ENCODE results near the gene PTPRT.

Gene PTPRT

DNA sequence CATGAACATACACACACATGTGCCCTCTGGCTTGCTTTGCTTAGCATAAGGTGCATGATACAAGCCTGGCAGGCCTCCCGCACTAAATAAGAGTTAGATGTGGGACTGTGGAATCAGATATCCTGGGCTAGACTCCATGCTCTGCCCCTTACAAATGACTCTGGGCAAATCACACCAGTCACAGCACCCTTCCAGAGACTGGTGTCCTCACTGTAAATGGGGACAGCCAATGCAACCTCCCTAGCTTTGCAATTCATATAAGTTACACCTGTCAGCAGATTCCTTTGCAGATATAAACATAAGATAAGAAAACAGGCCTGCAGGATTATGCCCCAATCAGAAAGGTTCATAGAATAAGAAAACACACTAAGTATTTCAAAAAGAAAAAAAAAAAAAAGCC, 174.1 kb downstream of the PTPRT start:
- H3K4me3 Mint-ChIP-seq = no peak overlapping the region
- H3K4me1 Mint-ChIP-seq = no peaks in the 10 kb centered on the region
- no peaks in the 10 kb centered on the region for H3K36me3 Mint-ChIP-seq
- H3K9me3 Mint-ChIP-seq = peaks cover 3% of the 10 kb centered on the region
- peaks cover 4% of the 10 kb centered on the region for H3K27me3 Mint-ChIP-seq
- ATAC-seq (ENCODE audit: low read depth) = no peak
- no peak for DNase-seq (ENCODE audit: low spot score in 2 of 2)
- no peak overlapping the region for H3K27ac Mint-ChIP-seq

DNA sequence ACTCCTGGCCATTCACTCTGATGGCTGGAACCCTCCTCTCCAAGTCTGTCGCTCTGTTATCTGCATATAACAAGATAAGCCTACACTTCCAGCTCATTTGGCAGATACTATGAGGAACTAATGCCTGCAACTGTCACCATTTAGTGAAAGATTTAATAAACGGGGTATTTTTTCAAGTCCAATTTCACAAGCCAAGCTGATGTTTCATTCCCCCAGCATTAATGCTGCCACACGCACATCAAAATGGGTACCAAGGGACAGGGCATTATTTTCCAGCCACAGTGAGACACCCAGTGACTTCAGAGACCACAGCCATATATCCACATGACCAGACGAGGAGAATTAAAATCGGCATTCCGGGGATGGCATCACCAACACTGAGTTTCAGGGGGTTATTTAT, 175.5 kb downstream of the PTPRT start:
- Mint-ChIP-seq H3K9me3 (peaks cover 7% of the 10 kb centered on the region), H3K27ac (no peak overlapping the region), H3K27me3 (peaks cover 4% of the 10 kb centered on the region), H3K36me3 (no peaks in the 10 kb centered on the region), H3K4me1 (no peaks in the 10 kb centered on the region), H3K4me3 (no peak overlapping the region)
- ATAC-seq (ENCODE audit: low read depth) (no peak), DNase-seq (ENCODE audit: low spot score in 2 of 2) (no peak)

DNA sequence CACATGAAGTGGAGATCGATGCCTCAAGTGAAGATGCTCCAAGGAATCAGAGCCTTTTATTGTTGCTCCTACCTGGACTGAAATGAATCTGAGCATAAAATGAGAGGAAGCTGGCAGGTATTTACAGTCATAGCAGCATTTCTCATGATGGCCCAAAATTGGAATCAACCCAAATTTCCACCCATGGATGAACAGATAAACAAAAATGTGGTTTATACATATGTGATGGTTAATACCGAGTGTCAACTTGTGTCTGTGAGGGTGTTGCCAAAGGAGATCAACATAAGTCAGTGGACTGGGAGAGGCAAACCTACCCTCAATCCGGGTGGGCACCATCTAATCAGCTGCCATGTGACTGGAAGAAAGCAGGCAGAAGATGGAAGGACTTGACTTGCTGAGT, 178.2 kb downstream of the PTPRT start:
- H3K27ac Mint-ChIP-seq = no peak overlapping the region
- ATAC-seq (ENCODE audit: low read depth) (no peak), DNase-seq (ENCODE audit: low spot score in 2 of 2) (no peak)
- H3K27me3 Mint-ChIP-seq = no peaks in the 10 kb centered on the region
- H3K36me3 Mint-ChIP-seq = no peaks in the 10 kb centered on the region
- H3K9me3 Mint-ChIP-seq = peaks cover 4% of the 10 kb centered on the region
- H3K4me3 Mint-ChIP-seq = no peak overlapping the region
- no peaks in the 10 kb centered on the region for H3K4me1 Mint-ChIP-seq

DNA sequence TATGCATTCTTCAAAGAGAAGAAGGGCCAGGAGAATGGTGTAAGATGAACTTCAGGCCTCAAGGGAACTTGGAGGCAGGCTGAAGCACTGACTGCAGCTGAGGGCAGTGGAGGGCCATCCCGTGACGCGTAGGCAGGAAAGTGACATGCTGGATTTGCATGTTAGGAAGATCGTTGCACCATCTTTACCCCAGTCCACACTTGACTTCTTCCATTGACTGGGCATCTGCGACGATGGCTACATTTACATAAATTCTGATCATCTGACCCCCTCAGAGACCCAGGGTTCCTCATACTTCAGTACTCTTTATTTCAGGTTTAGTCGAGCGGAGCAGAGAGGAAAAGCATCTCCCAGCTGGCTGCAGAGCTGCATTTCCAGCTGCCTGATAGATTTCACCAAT, 180.2 kb downstream of the PTPRT start:
- H3K9me3 Mint-ChIP-seq = peaks cover 4% of the 10 kb centered on the region
- H3K36me3 Mint-ChIP-seq = no peaks in the 10 kb centered on the region
- H3K4me1 Mint-ChIP-seq = no peaks in the 10 kb centered on the region
- no peak for DNase-seq (ENCODE audit: low spot score in 2 of 2)
- no peak overlapping the region for H3K4me3 Mint-ChIP-seq
- H3K27me3 Mint-ChIP-seq = no peaks in the 10 kb centered on the region
- no peak for ATAC-seq (ENCODE audit: low read depth)
- H3K27ac Mint-ChIP-seq = no peak overlapping the region

GRCh38 chr20:43007525-43007924, 182.2 kb downstream of the PTPRT start:
- Mint-ChIP-seq H3K27me3 (no peaks in the 10 kb centered on the region), H3K9me3 (peaks cover 4% of the 10 kb centered on the region), H3K27ac (no peak overlapping the region), H3K4me1 (no peaks in the 10 kb centered on the region), H3K36me3 (no peaks in the 10 kb centered on the region), H3K4me3 (no peak overlapping the region)
- DNase-seq (ENCODE audit: low spot score in 2 of 2) (no peak), ATAC-seq (ENCODE audit: low read depth) (no peak)

DNA sequence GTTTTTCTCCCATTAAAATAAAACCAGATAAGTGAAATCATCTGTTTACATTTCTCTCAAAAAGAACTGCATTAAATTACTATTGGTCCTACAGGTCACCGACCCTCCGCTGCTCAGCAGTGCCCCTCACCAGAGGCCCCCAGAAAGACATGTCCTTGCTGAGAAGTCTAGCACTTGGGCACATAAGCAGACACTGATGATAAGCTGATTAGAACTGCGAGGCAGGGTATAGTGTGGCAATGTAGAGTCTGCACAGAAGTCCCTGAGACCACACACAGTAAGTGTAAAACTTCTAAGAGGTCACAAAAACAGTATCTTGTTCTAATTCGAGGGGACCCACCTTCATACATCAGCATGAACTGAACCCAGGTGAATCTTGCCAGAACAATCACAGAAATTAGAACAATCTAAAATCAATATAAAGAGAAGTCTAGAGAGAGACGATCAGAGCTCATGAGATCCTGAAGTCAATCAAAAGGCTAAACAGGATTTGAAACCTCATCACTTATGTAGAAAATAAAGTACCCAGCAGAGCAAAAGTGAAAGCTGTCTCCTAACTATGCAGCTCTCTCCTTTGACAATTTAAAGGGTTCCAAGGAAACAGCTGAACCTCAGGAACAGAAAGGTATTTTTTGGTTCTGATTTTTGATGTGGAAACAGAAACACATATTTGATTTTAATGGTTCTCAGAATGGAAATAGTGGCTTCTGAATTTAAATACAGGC, 182.9 kb downstream of the PTPRT start:
- Mint-ChIP-seq H3K9me3 (peaks cover 4% of the 10 kb centered on the region), H3K4me1 (no peaks in the 10 kb centered on the region), H3K27ac (no peak overlapping the region), H3K36me3 (no peaks in the 10 kb centered on the region), H3K27me3 (no peaks in the 10 kb centered on the region), H3K4me3 (no peak overlapping the region)
- ATAC-seq (ENCODE audit: low read depth) (no peak), DNase-seq (ENCODE audit: low spot score in 2 of 2) (no peak)

GRCh38 chr20:43003318-43003944, 186.3 kb downstream of the PTPRT start:
- no peak for ATAC-seq (ENCODE audit: low read depth)
- no peak overlapping the region for H3K4me3 Mint-ChIP-seq

GRCh38 chr20:42996141-42996540, 193.6 kb downstream of the PTPRT start:
- H3K27ac Mint-ChIP-seq = no peak overlapping the region
- no peak for DNase-seq (ENCODE audit: low spot score in 2 of 2)
- no peaks in the 10 kb centered on the region for H3K4me1 Mint-ChIP-seq
- no peak for ATAC-seq (ENCODE audit: low read depth)
- H3K4me3 Mint-ChIP-seq = no peak overlapping the region
- no peaks in the 10 kb centered on the region for H3K27me3 Mint-ChIP-seq
- H3K36me3 Mint-ChIP-seq = no peaks in the 10 kb centered on the region
- peaks cover 3% of the 10 kb centered on the region for H3K9me3 Mint-ChIP-seq

More at GRCh38 chr20:43003318-43003944, 186.3 kb downstream of the PTPRT start:
- Mint-ChIP-seq H3K27me3 (no peaks in the 10 kb centered on the region), H3K27ac (no peak overlapping the region), H3K9me3 (peaks cover 1% of the 10 kb centered on the region), H3K4me1 (no peaks in the 10 kb centered on the region), H3K36me3 (no peaks in the 10 kb centered on the region)
- DNase-seq (ENCODE audit: low spot score in 2 of 2) = no peak

- Mint-ChIP-seq H3K4me1 (no peaks in the 10 kb centered on the region), H3K9me3 (peaks cover 4% of the 10 kb centered on the region), H3K27me3 (peaks cover 2% of the 10 kb centered on the region), H3K4me3 (no peak overlapping the region), H3K27ac (no peak overlapping the region), H3K36me3 (peaks cover 2% of the 10 kb centered on the region)
- no peak for ATAC-seq (ENCODE audit: low read depth)
- DNase-seq (ENCODE audit: low spot score in 2 of 2) = no peak
Measured at GRCh38 chr20:42988319-42988718, 201.4 kb downstream of the PTPRT start.

DNA sequence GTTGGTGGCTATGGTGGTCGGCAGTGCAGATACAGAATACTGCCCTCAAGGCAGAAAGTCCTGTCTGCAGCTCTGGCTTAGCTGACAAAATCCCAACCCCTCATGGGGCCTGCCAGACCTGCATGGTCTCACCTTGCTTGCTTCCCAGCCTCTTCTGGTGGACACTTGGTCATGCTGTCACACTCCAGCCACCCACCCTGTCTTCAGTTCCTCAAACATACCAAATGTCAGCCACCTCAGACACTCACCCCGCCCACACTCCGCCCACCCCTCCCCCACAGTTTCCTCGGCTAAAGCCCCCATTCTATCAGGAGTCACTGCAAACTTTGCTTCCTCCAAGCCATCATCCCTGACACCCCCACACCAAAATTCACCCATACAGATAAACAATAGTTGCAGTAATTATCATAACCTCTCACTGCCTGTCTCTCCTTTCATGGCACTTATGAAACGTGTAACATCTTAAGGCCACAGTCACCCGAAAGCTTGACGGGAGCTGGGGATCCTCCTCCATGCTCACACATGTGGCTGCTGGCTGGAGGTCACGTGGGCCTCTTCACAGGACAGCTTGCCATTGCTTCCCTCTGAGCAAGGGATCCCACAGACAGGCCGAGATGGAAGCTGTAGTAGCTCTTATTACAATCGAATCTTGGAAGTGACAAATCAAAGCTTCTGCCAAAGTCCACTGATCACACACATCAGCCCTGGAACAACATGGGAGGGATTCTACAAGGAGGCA, 202.2 kb downstream of the PTPRT start:
- Mint-ChIP-seq H3K4me1 (no peaks in the 10 kb centered on the region), H3K9me3 (peaks cover 4% of the 10 kb centered on the region), H3K36me3 (peaks cover 2% of the 10 kb centered on the region), H3K27ac (no peak overlapping the region), H3K4me3 (no peak overlapping the region), H3K27me3 (peaks cover 2% of the 10 kb centered on the region)
- no peak for ATAC-seq (ENCODE audit: low read depth)
- DNase-seq (ENCODE audit: low spot score in 2 of 2) = no peak

DNA sequence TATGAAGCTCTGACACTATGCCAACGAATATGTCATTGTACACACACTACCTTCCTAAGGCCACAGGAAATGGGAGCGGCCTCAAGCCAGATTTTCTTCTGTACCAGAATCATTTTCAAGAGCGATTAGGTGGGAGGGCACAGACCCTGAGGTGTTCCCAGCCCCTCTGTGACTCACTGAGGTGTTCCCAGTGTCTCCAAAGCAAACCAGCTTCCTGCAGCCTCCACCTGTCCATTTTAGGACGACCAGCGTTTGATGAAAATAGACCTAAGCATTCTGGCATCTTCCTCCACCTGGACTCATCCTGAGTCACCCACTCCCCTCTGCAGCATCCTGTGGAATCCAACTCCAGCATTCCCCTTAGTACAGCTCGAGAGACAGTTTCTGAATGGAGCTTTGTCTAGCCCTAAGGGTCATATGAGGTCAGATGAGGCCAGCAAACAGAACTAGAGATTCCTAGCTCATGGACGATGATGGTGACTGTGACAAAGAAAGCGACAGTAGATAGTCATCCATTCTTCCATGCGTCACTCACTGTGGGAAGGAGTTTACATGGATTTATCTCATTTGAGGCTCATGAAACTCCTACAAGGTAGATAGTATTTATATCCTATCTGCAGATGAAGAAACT, 203.4 kb downstream of the PTPRT start:
- Mint-ChIP-seq H3K4me1 (no peaks in the 10 kb centered on the region), H3K4me3 (no peak overlapping the region), H3K27ac (no peak overlapping the region), H3K27me3 (peaks cover 2% of the 10 kb centered on the region), H3K9me3 (peaks cover 4% of the 10 kb centered on the region), H3K36me3 (peaks cover 2% of the 10 kb centered on the region)
- DNase-seq (ENCODE audit: low spot score in 2 of 2) = no peak
- no peak for ATAC-seq (ENCODE audit: low read depth)

GRCh38 chr20:42985628-42986027, 204.1 kb downstream of the PTPRT start:
- no peak for DNase-seq (ENCODE audit: low spot score in 2 of 2)
- Mint-ChIP-seq H3K36me3 (peaks cover 2% of the 10 kb centered on the region), H3K27me3 (peaks cover 2% of the 10 kb centered on the region), H3K27ac (no peak overlapping the region), H3K9me3 (peaks cover 4% of the 10 kb centered on the region), H3K4me3 (no peak overlapping the region), H3K4me1 (no peaks in the 10 kb centered on the region)
- ATAC-seq (ENCODE audit: low read depth) = no peak

DNA sequence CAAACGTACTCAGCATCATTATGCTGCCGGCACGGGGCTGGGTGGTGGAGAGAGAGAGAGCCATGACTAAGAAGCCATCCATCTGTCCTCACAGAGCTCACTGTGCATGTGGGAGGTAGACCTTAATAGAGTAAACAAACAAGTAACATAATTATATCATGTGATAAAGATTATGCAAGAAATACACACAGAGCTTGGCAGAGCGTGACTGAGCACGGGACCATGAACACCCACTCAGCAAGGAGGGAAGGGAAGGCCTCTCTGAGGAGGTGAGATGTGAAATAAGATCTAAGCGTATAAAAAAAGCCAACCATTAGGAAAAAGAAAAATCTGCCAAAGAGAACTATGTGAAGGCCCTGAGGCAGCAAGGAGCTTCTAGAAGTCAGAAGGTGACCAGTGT, 207.5 kb downstream of the PTPRT start:
- Mint-ChIP-seq H3K9me3 (peaks cover 4% of the 10 kb centered on the region), H3K36me3 (peaks cover 2% of the 10 kb centered on the region), H3K4me3 (no peak overlapping the region), H3K27ac (no peak overlapping the region), H3K4me1 (no peaks in the 10 kb centered on the region), H3K27me3 (peaks cover 2% of the 10 kb centered on the region)
- no peak for ATAC-seq (ENCODE audit: low read depth)
- no peak for DNase-seq (ENCODE audit: low spot score in 2 of 2)

DNA sequence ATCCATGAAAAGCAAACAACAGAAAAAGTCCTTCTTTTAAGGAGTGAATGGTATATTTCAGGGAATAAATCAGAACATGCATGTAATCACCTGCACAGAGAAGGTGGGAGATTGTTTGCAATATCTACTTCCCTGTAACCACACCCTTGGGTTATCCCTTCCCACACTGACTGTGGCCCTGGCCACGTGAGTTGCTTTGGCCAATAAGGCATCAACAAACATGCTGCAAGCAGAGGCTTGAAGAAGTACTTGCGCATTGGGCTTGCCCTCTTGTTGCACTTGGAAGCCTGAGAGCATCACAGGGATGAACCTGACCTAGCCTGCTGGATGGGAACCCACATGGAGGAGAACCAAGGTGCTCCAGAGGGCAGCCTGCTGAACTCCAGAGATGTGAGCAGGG, 208.5 kb downstream of the PTPRT start:
- Mint-ChIP-seq H3K9me3 (peaks cover 4% of the 10 kb centered on the region), H3K36me3 (peaks cover 2% of the 10 kb centered on the region), H3K4me3 (no peak overlapping the region), H3K4me1 (no peaks in the 10 kb centered on the region), H3K27ac (no peak overlapping the region), H3K27me3 (peaks cover 2% of the 10 kb centered on the region)
- DNase-seq (ENCODE audit: low spot score in 2 of 2) = no peak
- no peak for ATAC-seq (ENCODE audit: low read depth)
